NB4 (cell line): ENCODE results near the gene OR10A4.
"Not testable (repeated sequence)": the region's sequence is repeated elsewhere in the genome, so short reads cannot be mapped to it uniquely, and the experiment has no call there.

ENCODE experiments used
- DNase-seq: peaks from one replicate; pipeline ENCODE4 v3.0.0; 2010; ENCODE audit warnings: low read depth
- H3K4me3 ChIP-seq: one replicate; pipeline ENCODE4 v1.5.1; 2011; ENCODE audit warnings: mild to moderate bottlenecking, low read depth, low read length, moderate library complexity
- CTCF ChIP-seq: IDR thresholded peaks from one replicate; pipeline ENCODE4 v1.5.1; 2012; ENCODE audit warnings: low read depth, low read length
- MAX ChIP-seq: IDR thresholded peaks from 2 replicates; pipeline ENCODE4 v1.6.1; 2011; ENCODE audit warnings: low read depth, low read length
- MYC ChIP-seq: IDR thresholded peaks from 2 replicates; pipeline ENCODE4 v1.6.1; 2011; ENCODE audit warnings: low read depth, low read length
- POLR2A ChIP-seq: IDR thresholded peaks from 2 replicates; pipeline ENCODE4 v1.6.1; 2011; ENCODE audit warnings: mild to moderate bottlenecking; ENCODE audit not compliant: insufficient read length; ENCODE audit errors: extremely low read depth

OR10A4 gene

GRCh38 chr11:6844356-6844755 lies 32.1 kb upstream of the OR10A4 start:
- no peak for DNase-seq
- no peak overlapping the region for H3K4me3 ChIP-seq
- TF ChIP-seq CTCF (no peak), POLR2A (no peak), MAX (no peak), MYC (no peak)

GRCh38 chr11:6845383-6845782 lies 31.0 kb upstream of the OR10A4 start, which contains the start of gene OR10A5:
OR10A5 (plus strand) TSS chr11:6845683; CDS start chr11:6845683, 0 bp downstream.
- no peak for DNase-seq
- TF ChIP-seq MYC (no peak), MAX (no peak), POLR2A (no peak), CTCF (no peak)
- H3K4me3 ChIP-seq = no peak within 1 kb of the TSS

GRCh38 chr11:6850526-6850925 lies 25.9 kb upstream of the OR10A4 start:
- H3K4me3 ChIP-seq = no peak overlapping the region
- DNase-seq = no peak
- TF ChIP-seq POLR2A = no peak
- TF ChIP-seq CTCF = no peak
- no peak for TF ChIP-seq MYC
- no peak for TF ChIP-seq MAX

- not testable (repeated sequence) for DNase-seq, H3K4me3 ChIP-seq
Observed at GRCh38 chr11:6854801-6855200, 21.6 kb upstream of the OR10A4 start.

- no peak for DNase-seq
- H3K4me3 ChIP-seq = no peak overlapping the region
- TF ChIP-seq MYC = no peak
Observed at GRCh38 chr11:6855971-6856541, 20.4 kb upstream of the OR10A4 start.

GRCh38 chr11:6856871-6857270 lies 19.6 kb upstream of the OR10A4 start:
- no peak for DNase-seq
- TF ChIP-seq MYC (no peak), CTCF (no peak), MAX (no peak), POLR2A (no peak)

GRCh38 chr11:6862961-6863360 lies 13.5 kb upstream of the OR10A4 start, which contains the start of gene OR10A2:
OR10A2 (plus strand) TSS chr11:6863057; CDS start chr11:6869755, 6,698 bp downstream.
- TF ChIP-seq MYC (no peak), MAX (no peak), POLR2A (no peak), CTCF (no peak)
- H3K4me3 ChIP-seq = no peak within 1 kb of the TSS
- DNase-seq = no peak

More at GRCh38 chr11:6856871-6857270, 19.6 kb upstream of the OR10A4 start:
- no peak overlapping the region for H3K4me3 ChIP-seq
